HG02943 (cell line): ENCODE measurements around the gene PRRX2.

Experiments used
- ATAC-seq: cut with Tn5 transposase; IDR thresholded peaks from one replicate; pipeline ENCODE4 v1.9.1; 2021; ENCODE audit warnings: mild to moderate bottlenecking, low read depth, moderate library complexity; ENCODE audit not compliant: unreplicated experiment

The PRRX2 gene

GRCh38 chr9:129673602-129674001, 8.2 kb downstream of the PRRX2 start:
- no peak for ATAC-seq

GRCh38 chr9:129674229-129674628, 8.8 kb downstream of the PRRX2 start:
- no peak for ATAC-seq

DNA sequence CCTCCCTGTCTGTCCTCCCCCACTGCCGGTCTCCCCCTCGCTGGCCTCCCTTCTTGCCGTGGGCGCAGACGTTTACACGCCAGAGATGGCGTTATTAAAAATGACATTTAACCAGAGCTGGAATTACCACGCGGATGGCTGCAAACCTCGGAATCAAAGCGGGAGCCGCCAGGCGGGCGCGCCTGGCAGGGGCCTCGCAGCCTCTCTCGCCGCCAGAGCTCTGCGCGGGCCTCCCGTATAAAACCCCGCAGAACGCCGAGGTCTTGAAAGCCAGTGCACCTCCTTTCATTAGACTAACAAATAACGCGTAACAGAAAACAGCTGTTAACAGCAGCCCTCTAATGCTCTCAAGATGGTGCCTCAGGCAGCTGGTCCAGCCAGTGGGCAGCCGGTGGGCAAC, 10.2 kb downstream of the PRRX2 start:
- ATAC-seq = no peak

- no peak for ATAC-seq
Observed at GRCh38 chr9:129676287-129676686, 10.8 kb downstream of the PRRX2 start.

- no peak for ATAC-seq
Observed at GRCh38 chr9:129676975-129677374, 11.5 kb downstream of the PRRX2 start.

- ATAC-seq = no peak
Observed at GRCh38 chr9:129677456-129677855, 12.0 kb downstream of the PRRX2 start.

GRCh38 chr9:129678844-129679243, 13.4 kb downstream of the PRRX2 start:
- no peak for ATAC-seq

GRCh38 chr9:129679537-129679936, 14.1 kb downstream of the PRRX2 start:
- no peak for ATAC-seq

DNA sequence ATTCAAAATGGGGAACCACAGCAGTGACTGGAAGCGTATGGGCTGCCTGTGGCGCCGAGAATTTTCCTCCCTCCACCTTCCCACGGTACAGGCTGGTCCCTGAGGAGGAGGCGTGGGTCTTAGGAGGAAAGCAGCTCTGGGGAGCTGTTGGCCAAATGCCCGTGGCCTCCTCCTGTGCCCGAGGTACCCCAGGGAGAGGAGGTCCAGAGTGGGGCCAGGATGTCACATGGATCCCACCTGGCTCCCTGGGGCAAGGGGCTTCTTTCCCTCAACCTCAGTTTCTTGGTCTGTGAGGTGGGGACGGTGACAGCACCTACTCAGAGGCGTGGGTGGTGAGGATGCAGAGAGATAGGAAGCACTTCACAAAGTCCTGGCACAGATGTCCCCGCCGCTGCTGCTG, 16.5 kb downstream of the PRRX2 start:
- ATAC-seq = no peak

DNA sequence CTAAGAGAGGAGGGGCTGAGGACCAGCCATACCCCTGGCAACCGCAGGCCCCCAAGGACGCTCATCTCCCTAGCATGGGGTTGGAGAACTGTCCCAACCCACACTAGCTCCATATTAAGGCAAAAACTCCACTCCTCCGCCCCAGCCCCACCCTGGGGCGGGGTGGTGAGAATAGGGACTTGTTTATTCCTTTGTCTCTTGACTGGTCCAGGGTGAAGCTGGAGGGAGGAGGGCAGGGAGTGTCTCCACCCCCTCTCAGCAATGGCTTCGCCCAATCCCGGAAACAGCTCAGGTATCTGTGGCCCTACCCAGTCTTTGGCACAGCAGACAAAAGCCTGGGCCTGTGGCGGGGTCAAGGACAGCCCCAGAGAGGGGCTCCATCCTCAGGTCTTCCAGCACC, 16.9 kb downstream of the PRRX2 start:
- ATAC-seq = no peak

GRCh38 chr9:129685220-129685932, 19.9 kb downstream of the PRRX2 start:
- ATAC-seq = no peak

DNA sequence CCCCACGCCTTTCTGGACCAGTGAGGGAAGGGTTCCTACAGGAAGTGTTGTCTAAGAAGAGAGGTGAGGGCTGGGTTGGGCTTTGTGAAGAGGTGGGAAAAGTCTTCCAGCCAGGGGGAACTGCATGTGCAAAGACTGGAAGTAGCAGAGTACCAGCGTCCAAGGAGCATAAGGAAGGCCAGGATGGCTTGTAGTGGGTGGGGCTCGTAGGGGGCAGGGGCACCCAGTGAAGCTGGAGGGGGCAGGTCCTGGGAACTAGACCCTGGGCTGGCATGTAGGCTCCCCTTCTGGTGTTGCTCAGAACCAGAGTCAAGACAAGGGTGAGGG, 20.4 kb downstream of the PRRX2 start:
- no peak for ATAC-seq

DNA sequence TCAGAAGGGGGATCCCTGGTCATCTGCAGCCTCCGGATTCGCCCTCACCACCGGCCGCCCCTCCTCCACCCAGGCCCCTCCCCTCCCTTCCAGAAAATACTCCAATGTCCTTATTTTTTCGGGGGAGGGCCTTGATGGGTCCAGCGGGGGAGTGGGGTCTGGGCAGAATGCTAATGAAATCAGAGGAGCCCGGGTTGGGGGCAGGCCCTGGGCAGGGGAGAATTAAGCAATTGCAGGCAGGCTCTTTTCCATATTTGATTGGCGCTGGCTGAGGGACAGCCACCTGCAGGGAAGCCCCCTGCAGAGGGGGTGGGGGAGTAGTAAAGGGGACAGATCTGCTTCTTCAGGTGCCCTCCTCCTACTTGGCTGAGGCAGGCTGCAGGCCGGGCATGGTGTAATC, 21.3 kb downstream of the PRRX2 start:
- no peak for ATAC-seq

- ATAC-seq = no peak
Observed at GRCh38 chr9:129687391-129687790, 21.9 kb downstream of the PRRX2 start.

DNA sequence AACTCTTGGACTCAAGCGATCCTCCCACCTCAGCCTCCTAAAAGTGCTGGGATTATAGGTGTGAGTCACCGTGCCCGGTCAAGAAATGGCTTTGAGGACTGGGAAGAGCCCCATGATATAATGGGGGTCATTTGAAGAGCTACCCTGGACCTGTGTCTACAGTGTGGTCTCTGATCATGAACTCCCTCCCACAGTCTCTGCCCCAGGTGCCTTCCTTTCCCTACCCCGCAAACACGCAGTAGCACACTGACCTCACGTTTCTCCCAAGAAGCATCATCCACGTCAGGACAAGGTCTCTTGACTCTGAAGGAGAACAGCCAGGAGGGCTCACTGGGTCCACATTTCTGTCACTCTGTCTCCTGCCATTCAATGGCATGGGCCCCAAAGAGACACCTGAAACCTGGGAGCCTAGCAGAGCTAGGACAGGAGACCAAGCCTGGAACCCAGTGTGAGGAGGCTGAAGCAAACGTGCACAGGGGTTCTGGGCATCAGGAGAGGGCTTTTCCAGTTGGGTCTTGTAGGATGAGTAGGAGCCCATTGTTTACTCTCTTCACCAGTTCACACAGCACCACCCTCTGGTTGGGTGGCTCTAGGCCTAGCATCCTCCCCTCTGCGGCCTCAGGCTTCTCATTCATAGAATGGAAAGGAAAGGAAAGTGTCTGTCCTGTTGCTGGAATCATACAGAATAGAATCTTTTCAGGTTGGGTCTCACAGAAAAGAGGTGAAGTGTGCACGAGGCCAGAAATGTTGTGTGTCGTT, 23.0 kb downstream of the PRRX2 start:
- ATAC-seq = no peak

DNA sequence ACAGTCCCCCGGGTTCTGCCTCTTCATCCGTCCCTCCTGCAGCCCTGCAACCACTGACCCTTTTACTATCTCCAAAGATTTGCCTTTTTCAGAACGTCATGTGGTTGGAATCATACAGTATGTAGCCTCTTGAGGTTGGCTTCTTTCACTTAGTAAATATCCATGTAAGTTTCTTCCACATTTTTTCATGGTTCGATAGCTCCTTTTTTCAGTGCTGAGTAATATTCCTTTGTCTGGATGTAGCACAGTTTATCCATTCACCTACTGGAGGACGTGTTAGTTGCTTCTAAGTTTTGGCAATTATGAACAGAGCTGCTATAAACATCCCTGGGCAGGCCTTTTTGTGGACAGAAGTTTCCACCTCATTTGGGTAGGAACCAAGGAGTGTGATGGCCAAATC, 27.1 kb downstream of the PRRX2 start:
- no peak for ATAC-seq

- ATAC-seq = no peak
Observed at GRCh38 chr9:129693741-129694140, 28.3 kb downstream of the PRRX2 start.

- ATAC-seq = no peak
Observed at GRCh38 chr9:129694243-129694646, 28.8 kb downstream of the PRRX2 start.

DNA sequence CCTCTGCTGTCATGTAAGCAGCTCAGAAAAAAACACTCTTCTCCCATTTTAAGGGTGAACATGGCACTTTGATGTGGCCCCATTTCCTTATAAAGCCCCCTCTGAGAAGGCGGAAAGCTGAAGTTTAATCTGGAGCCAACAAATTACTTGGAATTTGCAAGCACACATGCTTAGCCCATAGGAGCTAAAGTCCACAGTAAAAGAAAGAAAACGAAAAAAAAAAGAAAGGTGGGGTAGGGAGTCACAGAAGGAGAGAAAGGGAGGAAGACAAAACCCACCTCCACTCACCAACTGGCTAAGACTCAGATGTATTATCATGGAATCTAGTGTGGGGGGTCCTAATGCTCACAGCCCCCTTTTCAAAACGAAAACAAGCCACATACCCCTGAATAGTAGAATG, 30.4 kb downstream of the PRRX2 start:
- ATAC-seq = no peak

GRCh38 chr9:129696944-129697655, 31.7 kb downstream of the PRRX2 start:
- ATAC-seq = no peak

GRCh38 chr9:129697656-129698253, 32.3 kb downstream of the PRRX2 start:
- ATAC-seq = no peak
